ENCODE results near the gene SASH1. TPM values are rescaled to one million over a fixed set of nuclear protein-coding genes. Genes with fewer than 3 reads are reported as not detected.

SASH1 gene
- total and polyA plus RNA-seq, 2 of the 8 experiments (the other 6 are each of a cell fraction or from before 2014, with no cell fraction given), result 6.0 to 20.2 TPM

GRCh38 chr6:148471624-148472159, 129.1 kb downstream of the SASH1 start:
- no peak overlapping the region for H2BK120ac ChIP-seq (replicated peaks; ENCODE audit: low read depth, low read length)
- 92% methylated on average over 9 of the region's 9 CpGs; no CpG with 5 or more reads in 1 of the 2 experiments for WGBS, 2 experiments (ENCODE audit: extremely low coverage in 1 of 2, insufficient coverage in 1 of 2, insufficient read length in 1 of 2, insufficient replicate concordance in 2 of 2, low coverage in 1 of 2, low lambda C conversion rate in 2 of 2, missing lambda C conversion rate in 1 of 2)
- H4K91ac ChIP-seq (replicated peaks; ENCODE audit: insufficient read length, low read length), result no peak overlapping the region
- H3K36me3 ChIP-seq (ENCODE audit: control insufficient read depth in 2 of 4, insufficient read depth in 4 of 4, low read length in 3 of 4), result peaks cover 3 to 24% (median 9%) of the 10 kb centered on the region in 4 experiments; a peak in 6 of 8 replicates
- H3K4me1 ChIP-seq (replicated peaks in 1 of 4; ENCODE audit: control insufficient read depth in 3 of 4, insufficient read depth in 4 of 4, low read length in 3 of 4), result peaks cover 3 to 19% (median 8%) of the 10 kb centered on the region in 4 experiments
- H2BK12ac ChIP-seq (ENCODE audit: low read depth, low read length), result no peak overlapping the region
- peak in 1 of 2 experiments; percentile 40 for DNase-seq (ENCODE audit: low read depth in 1 of 2, low spot score in 2 of 2)
- H3K9me3 ChIP-seq (ENCODE audit: insufficient read depth in 2 of 2, low read depth in 1 of 2, low read length in 1 of 2), result no peaks in the 10 kb centered on the region
- ChIA-PET POLR2A (ENCODE audit: partially characterized antibody) (no interaction called here), CTCF (ENCODE audit: partially characterized antibody) (interaction anchor here (0.7 to 1.7 kb wide), 2 partner anchors 38 to 295 kb away, joined by 3 read pairs; no protein-coding TSS in a partner anchor)
- no peak overlapping the region for H3K4me2 ChIP-seq (ENCODE audit: insufficient read depth in 1 of 2, low read depth in 2 of 2, low read length in 2 of 2)
- FAIRE-seq, result no peak
- H3K56ac ChIP-seq (replicated peaks; ENCODE audit: insufficient read length, low read depth, low read length), result no peak overlapping the region
- H4K20me1 ChIP-seq (replicated peaks in 1 of 2; ENCODE audit: control insufficient read depth in 1 of 2, insufficient read depth in 2 of 2, low read length in 2 of 2), result peaks cover 0 to 2% of the 10 kb centered on the region in 2 experiments
- no peak overlapping the region for H2AFZ ChIP-seq (ENCODE audit: low read length)
- H3K79me2 ChIP-seq (ENCODE audit: control insufficient read depth in 1 of 2, insufficient read depth in 2 of 2, low read length in 2 of 2), result no peaks in the 10 kb centered on the region
- no peak overlapping the region for H3K23ac ChIP-seq (ENCODE audit: insufficient read length)
- no peak overlapping the region for H4K5ac ChIP-seq (ENCODE audit: insufficient read length, low read depth, low read length)
- H4K8ac ChIP-seq (ENCODE audit: extremely low read depth, insufficient read depth, low read length), result no peak overlapping the region
- no peak overlapping the region for H2BK5ac ChIP-seq (ENCODE audit: low read depth, low read length)
- H3K4ac ChIP-seq (replicated peaks; ENCODE audit: insufficient read length, low read depth, low read length), result no peak overlapping the region
- H3K27ac ChIP-seq (ENCODE audit: low read depth, low read length), result no peak overlapping the region
- H3K14ac ChIP-seq (ENCODE audit: insufficient read length), result no peak overlapping the region
- H3K23me2 ChIP-seq (ENCODE audit: low read depth, low read length), result no peaks in the 10 kb centered on the region
- no peaks in the 10 kb centered on the region for H3K27me3 ChIP-seq (replicated peaks in 1 of 4; ENCODE audit: control insufficient read depth in 3 of 4, extremely low read depth in 1 of 4, insufficient read depth in 3 of 4, low read length in 3 of 4)
- no peak overlapping the region for H3K18ac ChIP-seq (ENCODE audit: extremely low read depth, low read length)
- H2AK5ac ChIP-seq (ENCODE audit: low read depth, low read length), result no peak overlapping the region
- H2BK20ac ChIP-seq (ENCODE audit: low read length), result no peak overlapping the region
- no peak overlapping the region for H3K4me3 ChIP-seq (ENCODE audit: extremely low read depth in 1 of 4, insufficient read depth in 2 of 4, low read depth in 3 of 4, low read length in 4 of 4)
- no peaks in the 10 kb centered on the region for H3K79me1 ChIP-seq (ENCODE audit: low read depth, low read length)
- no peak overlapping the region for H2BK15ac ChIP-seq (ENCODE audit: low read length)
- H3K9ac ChIP-seq (replicated peaks in 1 of 4; ENCODE audit: extremely low read depth in 1 of 4, low read depth in 3 of 4, low read length in 3 of 4), result no peak overlapping the region
- no peak for TF ChIP-seq YY1 (IDR thresholded peaks at IDR 0.05; ENCODE audit: low read depth, low read length)
- no peak for TF ChIP-seq CBX8 (IDR thresholded peaks at IDR 0.05; ENCODE audit: borderline replicate concordance, low read depth, low read length)
- no peak for TF ChIP-seq SIRT6 (IDR thresholded peaks at IDR 0.05; ENCODE audit: low read length)
- no peak for TF ChIP-seq SAP30 (IDR thresholded peaks at IDR 0.05; ENCODE audit: insufficient read depth, insufficient replicate concordance, low read length)
- TF ChIP-seq CHD2 (IDR thresholded peaks at IDR 0.05; ENCODE audit: low read length), result no peak
- TF ChIP-seq BACH1 (IDR thresholded peaks at IDR 0.05; ENCODE audit: low read length), result no peak
- TF ChIP-seq BRCA1 (IDR thresholded peaks at IDR 0.05; ENCODE audit: low read depth, low read length), result no peak
- TF ChIP-seq KDM1A (IDR thresholded peaks at IDR 0.05; ENCODE audit: borderline replicate concordance, low read length), result no peak
- TF ChIP-seq RNF2 (IDR thresholded peaks at IDR 0.05; ENCODE audit: borderline replicate concordance, low read depth, low read length, missing control alignments, poor library complexity, severe bottlenecking), result no peak
- TF ChIP-seq, protein P1, sequence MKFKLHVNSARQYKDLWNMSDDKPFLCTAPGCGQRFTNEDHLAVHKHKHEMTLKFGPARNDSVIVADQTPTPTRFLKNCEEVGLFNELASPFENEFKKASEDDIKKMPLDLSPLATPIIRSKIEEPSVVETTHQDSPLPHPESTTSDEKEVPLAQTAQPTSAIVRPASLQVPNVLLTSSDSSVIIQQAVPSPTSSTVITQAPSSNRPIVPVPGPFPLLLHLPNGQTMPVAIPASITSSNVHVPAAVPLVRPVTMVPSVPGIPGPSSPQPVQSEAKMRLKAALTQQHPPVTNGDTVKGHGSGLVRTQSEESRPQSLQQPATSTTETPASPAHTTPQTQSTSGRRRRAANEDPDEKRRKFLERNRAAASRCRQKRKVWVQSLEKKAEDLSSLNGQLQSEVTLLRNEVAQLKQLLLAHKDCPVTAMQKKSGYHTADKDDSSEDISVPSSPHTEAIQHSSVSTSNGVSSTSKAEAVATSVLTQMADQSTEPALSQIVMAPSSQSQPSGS (IDR thresholded peaks at IDR 0.05; ENCODE audit: low read length), result no peak
- TF ChIP-seq, protein P2, sequence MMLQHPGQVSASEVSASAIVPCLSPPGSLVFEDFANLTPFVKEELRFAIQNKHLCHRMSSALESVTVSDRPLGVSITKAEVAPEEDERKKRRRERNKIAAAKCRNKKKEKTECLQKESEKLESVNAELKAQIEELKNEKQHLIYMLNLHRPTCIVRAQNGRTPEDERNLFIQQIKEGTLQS (IDR thresholded peaks at IDR 0.05; ENCODE audit: insufficient read depth, low read depth, low read length), result no peak

Data from H1 (cell line).